Memory B cell (primary cell): ENCODE measurements around the gene RNU1-2.
A peak's percentile ranks its signal among the peaks of the same experiment; 100 is the strongest.
"Not testable (repeated sequence)": the region's sequence is repeated elsewhere in the genome, so short reads cannot be mapped to it uniquely, and the experiment has no call there.

ENCODE experiments used
- ATAC-seq: fragments of 150-1000 bp; cut with Tn5 transposase; 2 replicates; pipeline ENCODE4 v1.10.0; 2021; ENCODE audit warnings: low read depth, mild to moderate bottlenecking, moderate library complexity
- DNase-seq, 2 donors: peaks; one replicate each; pipeline ENCODE4 v3.0.0; 2022; ENCODE audit warnings: low spot score in 2 of 2
- H3K27ac Mint-ChIP-seq: one replicate; pipeline ENCODE4 v1.8.0; 2022; ENCODE audit warnings: mild to moderate bottlenecking, moderate library complexity, mixed read lengths
- H3K27me3 Mint-ChIP-seq: one replicate; pipeline ENCODE4 v1.8.0; 2022; ENCODE audit warnings: mixed read lengths
- H3K36me3 Mint-ChIP-seq: one replicate; pipeline ENCODE4 v1.8.0; 2022; ENCODE audit warnings: mild to moderate bottlenecking, mixed read lengths
- H3K4me1 Mint-ChIP-seq: one replicate; pipeline ENCODE4 v1.8.0; 2022; ENCODE audit warnings: mixed read lengths
- H3K4me3 Mint-ChIP-seq: one replicate; pipeline ENCODE4 v1.8.0; 2022; ENCODE audit warnings: mild to moderate bottlenecking, moderate library complexity, mixed read lengths
- H3K9me3 Mint-ChIP-seq: one replicate; pipeline ENCODE4 v1.8.0; 2022; ENCODE audit warnings: mixed read lengths

The RNU1-2 gene

GRCh38 chr1:16912742-16913141, 17.0 kb downstream of the RNU1-2 start:
- H3K27me3 Mint-ChIP-seq, DNase-seq, H3K36me3 Mint-ChIP-seq, ATAC-seq, H3K9me3 Mint-ChIP-seq: not testable (repeated sequence)
- H3K27ac Mint-ChIP-seq = peak overlapping the region; percentile 72
- peaks cover 22% of the 10 kb centered on the region for H3K4me1 Mint-ChIP-seq
- peak overlapping the region; percentile 84 for H3K4me3 Mint-ChIP-seq

- Mint-ChIP-seq H3K4me1 (peaks cover 22% of the 10 kb centered on the region), H3K36me3 (no peaks in the 10 kb centered on the region), H3K27ac (peak overlapping the region; percentile 72), H3K9me3 (no peaks in the 10 kb centered on the region), H3K4me3 (peak overlapping the region; percentile 84), H3K27me3 (peaks cover 1% of the 10 kb centered on the region)
- ATAC-seq (no peak), DNase-seq (no peak)
Measured at GRCh38 chr1:16913181-16913832, 17.5 kb downstream of the RNU1-2 start.

GRCh38 chr1:16913833-16914662, 18.3 kb downstream of the RNU1-2 start:
- peak; percentile 92 for ATAC-seq
- peak overlapping the region; percentile 72 for H3K27ac Mint-ChIP-seq
- peaks cover 1% of the 10 kb centered on the region for H3K27me3 Mint-ChIP-seq
- peak; percentile 90 to 95 for DNase-seq
- H3K36me3 Mint-ChIP-seq = no peaks in the 10 kb centered on the region
- H3K4me3 Mint-ChIP-seq = peak overlapping the region; percentile 91
- H3K9me3 Mint-ChIP-seq = no peaks in the 10 kb centered on the region
- peaks cover 22% of the 10 kb centered on the region for H3K4me1 Mint-ChIP-seq

- not testable (repeated sequence) for ATAC-seq, H3K27me3 Mint-ChIP-seq, H3K9me3 Mint-ChIP-seq, H3K36me3 Mint-ChIP-seq, DNase-seq, H3K27ac Mint-ChIP-seq
- Mint-ChIP-seq H3K4me3 (peak overlapping the region; percentile 91), H3K4me1 (peaks cover 21% of the 10 kb centered on the region)
Measured at GRCh38 chr1:16914928-16915626, 19.3 kb downstream of the RNU1-2 start.

- H3K4me3 Mint-ChIP-seq = peak overlapping the region; percentile 91
- H3K36me3 Mint-ChIP-seq = peaks cover 2% of the 10 kb centered on the region
- ATAC-seq (no peak), DNase-seq (no peak)
- peaks cover 21% of the 10 kb centered on the region for H3K4me1 Mint-ChIP-seq
- no peak overlapping the region for H3K27ac Mint-ChIP-seq
- no peaks in the 10 kb centered on the region for H3K9me3 Mint-ChIP-seq
- no peaks in the 10 kb centered on the region for H3K27me3 Mint-ChIP-seq
Measured at GRCh38 chr1:16915627-16915973, 19.8 kb downstream of the RNU1-2 start.

GRCh38 chr1:16916036-16916880, 20.5 kb downstream of the RNU1-2 start:
- not testable (repeated sequence) for H3K4me3 Mint-ChIP-seq, DNase-seq, ATAC-seq, H3K27me3 Mint-ChIP-seq, H3K9me3 Mint-ChIP-seq, H3K36me3 Mint-ChIP-seq
- Mint-ChIP-seq H3K27ac (peak overlapping the region; percentile 16), H3K4me1 (peaks cover 22% of the 10 kb centered on the region)

GRCh38 chr1:16918371-16918770, 22.6 kb downstream of the RNU1-2 start:
- Mint-ChIP-seq H3K4me3 (no peak overlapping the region), H3K36me3 (peaks cover 2% of the 10 kb centered on the region), H3K27ac (no peak overlapping the region), H3K9me3 (no peaks in the 10 kb centered on the region), H3K4me1 (peaks cover 26% of the 10 kb centered on the region), H3K27me3 (no peaks in the 10 kb centered on the region)
- ATAC-seq (no peak), DNase-seq (no peak)

GRCh38 chr1:16918936-16919665, 23.3 kb downstream of the RNU1-2 start:
- ATAC-seq, H3K4me3 Mint-ChIP-seq, H3K27me3 Mint-ChIP-seq, H3K36me3 Mint-ChIP-seq, H3K9me3 Mint-ChIP-seq, DNase-seq, H3K27ac Mint-ChIP-seq: not testable (repeated sequence)
- H3K4me1 Mint-ChIP-seq = peaks cover 26% of the 10 kb centered on the region

- Mint-ChIP-seq H3K4me3 (no peak overlapping the region), H3K4me1 (peaks cover 22% of the 10 kb centered on the region), H3K27me3 (no peaks in the 10 kb centered on the region), H3K27ac (no peak overlapping the region), H3K9me3 (no peaks in the 10 kb centered on the region), H3K36me3 (peaks cover 2% of the 10 kb centered on the region)
- ATAC-seq (no peak), DNase-seq (no peak)
Measured at GRCh38 chr1:16920951-16921350, 25.2 kb downstream of the RNU1-2 start.

- DNase-seq (no peak), ATAC-seq (peak; percentile 41)
- H3K4me3 Mint-ChIP-seq = peak within 1 kb of the TSS; percentile 65
- peaks cover 2% of the 10 kb centered on the region for H3K36me3 Mint-ChIP-seq
- H3K27ac Mint-ChIP-seq = peak within 1 kb of the TSS; percentile 38
- no peaks in the 10 kb centered on the region for H3K9me3 Mint-ChIP-seq
- H3K27me3 Mint-ChIP-seq = no peaks in the 10 kb centered on the region
- H3K4me1 Mint-ChIP-seq = peaks cover 20% of the 10 kb centered on the region
Measured at GRCh38 chr1:16921391-16922185, 25.8 kb downstream of the RNU1-2 start, which contains the start of gene CROCC. Gene CROCC, plus strand, starts transcription at chr1:16921931. Its CDS starts 88 bp downstream, at chr1:16922019.

GRCh38 chr1:16922466-16922865, 26.7 kb downstream of the RNU1-2 start:
- H3K4me3 Mint-ChIP-seq = no peak overlapping the region
- H3K27me3 Mint-ChIP-seq = no peaks in the 10 kb centered on the region
- ATAC-seq (no peak), DNase-seq (no peak)
- no peak overlapping the region for H3K27ac Mint-ChIP-seq
- peaks cover 2% of the 10 kb centered on the region for H3K36me3 Mint-ChIP-seq
- peaks cover 25% of the 10 kb centered on the region for H3K4me1 Mint-ChIP-seq
- no peaks in the 10 kb centered on the region for H3K9me3 Mint-ChIP-seq

- Mint-ChIP-seq H3K4me1 (peaks cover 26% of the 10 kb centered on the region), H3K4me3 (no peak overlapping the region), H3K27me3 (no peaks in the 10 kb centered on the region), H3K9me3 (no peaks in the 10 kb centered on the region), H3K27ac (no peak overlapping the region), H3K36me3 (peaks cover 2% of the 10 kb centered on the region)
- ATAC-seq (no peak), DNase-seq (no peak)
Measured at GRCh38 chr1:16922885-16923431, 27.2 kb downstream of the RNU1-2 start.
